ENCODE measurements around the gene RALY.
"Not testable (repeated sequence)": the region's sequence is repeated elsewhere in the genome, so short reads cannot be mapped to it uniquely, and the experiment has no call there.

The RALY gene

GRCh38 chr20:34016736-34017135 is 23.0 kb downstream of the RALY start:
- Mint-ChIP-seq H3K4me1 (ENCODE audit: low read depth) (peaks cover 38% of the 10 kb centered on the region), H3K4me3 (no peak overlapping the region), H3K27ac (no peak overlapping the region), H3K9me3 (no peaks in the 10 kb centered on the region), H3K36me3 (ENCODE audit: low read depth) (no peaks in the 10 kb centered on the region), H3K27me3 (ENCODE audit: low read depth) (no peaks in the 10 kb centered on the region)

- no peak overlapping the region for H3K27ac Mint-ChIP-seq
Measured at GRCh38 chr20:34017610-34018009, 23.9 kb downstream of the RALY start.

DNA sequence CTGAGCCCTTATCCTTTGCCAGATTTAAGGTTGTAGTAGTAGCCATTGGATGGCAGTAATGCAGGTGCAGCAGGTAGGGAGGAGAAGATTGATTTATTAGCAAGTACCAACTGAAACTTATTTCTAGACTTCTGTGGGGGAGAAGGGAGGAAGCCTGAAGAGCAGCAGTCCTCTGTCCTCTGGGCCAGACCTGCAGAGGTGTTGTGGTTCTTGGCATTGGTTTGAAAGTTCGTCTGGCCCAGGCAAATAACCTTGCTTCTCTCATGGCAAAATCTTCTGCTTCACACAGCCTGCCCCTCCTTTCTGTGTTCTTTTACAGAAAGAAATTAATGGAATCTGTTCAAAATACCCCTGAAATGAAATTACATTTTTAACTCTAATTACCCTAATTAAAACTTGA is 24.5 kb downstream of the RALY start:
- Mint-ChIP-seq H3K27me3 (ENCODE audit: low read depth) (no peaks in the 10 kb centered on the region), H3K4me1 (ENCODE audit: low read depth) (peaks cover 44% of the 10 kb centered on the region), H3K36me3 (ENCODE audit: low read depth) (no peaks in the 10 kb centered on the region), H3K27ac (no peak overlapping the region), H3K4me3 (no peak overlapping the region), H3K9me3 (no peaks in the 10 kb centered on the region)

More at GRCh38 chr20:34017610-34018009, 23.9 kb downstream of the RALY start:
- Mint-ChIP-seq H3K36me3 (ENCODE audit: low read depth) (no peaks in the 10 kb centered on the region), H3K9me3 (no peaks in the 10 kb centered on the region), H3K4me1 (ENCODE audit: low read depth) (peaks cover 42% of the 10 kb centered on the region), H3K4me3 (no peak overlapping the region), H3K27me3 (ENCODE audit: low read depth) (no peaks in the 10 kb centered on the region)

DNA sequence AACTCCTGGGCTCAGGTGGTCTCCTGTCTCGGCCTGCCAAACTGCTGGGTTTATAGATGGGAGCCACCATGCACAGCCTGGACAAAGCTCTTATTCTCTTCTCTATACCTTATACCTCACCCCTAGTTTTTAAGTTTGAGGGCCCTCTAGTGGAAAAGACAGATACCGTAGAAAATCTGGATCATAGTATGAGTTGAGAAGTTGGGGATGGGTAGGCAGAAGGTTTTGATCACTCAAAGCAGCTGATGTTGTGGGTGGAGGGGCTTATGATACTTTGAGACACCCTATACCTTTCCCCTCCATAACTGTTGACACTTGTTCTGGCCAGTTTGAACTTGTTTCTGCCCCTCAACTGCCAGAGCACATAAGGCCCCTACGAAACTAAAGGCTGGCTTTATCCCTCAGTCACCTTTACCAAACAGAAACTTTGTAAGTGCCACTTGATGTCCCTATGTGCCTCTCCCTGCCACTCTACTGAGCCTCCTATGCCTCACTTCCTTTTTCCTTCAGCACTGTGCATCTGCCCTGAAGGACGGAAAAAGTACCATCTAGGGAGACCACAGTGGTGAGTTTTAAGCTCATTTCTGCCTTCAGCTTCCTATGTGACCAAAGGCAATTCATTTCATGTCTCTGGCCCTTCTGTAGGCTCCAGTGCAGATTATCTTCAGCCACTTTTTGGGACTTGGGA is 28.6 kb downstream of the RALY start:
- no peaks in the 10 kb centered on the region for H3K36me3 Mint-ChIP-seq (ENCODE audit: low read depth)
- no peak overlapping the region for H3K4me3 Mint-ChIP-seq
- H3K27me3 Mint-ChIP-seq (ENCODE audit: low read depth) = no peaks in the 10 kb centered on the region
- no peaks in the 10 kb centered on the region for H3K9me3 Mint-ChIP-seq
- H3K27ac Mint-ChIP-seq = peak overlapping the region; percentile 50
- H3K4me1 Mint-ChIP-seq (ENCODE audit: low read depth) = peaks cover 34% of the 10 kb centered on the region

DNA sequence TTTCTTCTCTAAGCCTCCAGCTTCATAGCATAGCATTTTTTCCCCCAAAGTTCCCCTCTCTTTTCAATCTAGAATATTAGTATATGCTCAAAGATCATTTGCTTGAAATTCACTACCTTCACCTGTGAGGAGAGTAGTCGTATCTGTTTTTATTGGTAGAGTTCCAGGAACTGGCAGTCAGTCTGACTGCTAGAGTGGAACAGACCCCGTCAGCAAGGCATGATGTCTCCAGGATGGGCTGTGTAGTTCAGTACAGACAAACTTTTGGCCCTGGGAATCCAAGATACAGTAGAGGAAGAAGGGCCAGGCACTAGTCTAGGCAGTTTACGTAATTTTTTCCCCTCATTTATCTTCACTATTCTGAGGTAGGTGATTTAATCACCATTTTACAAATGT is 29.1 kb downstream of the RALY start:
- Mint-ChIP-seq H3K4me3 (no peak overlapping the region), H3K27ac (no peak overlapping the region), H3K9me3 (no peaks in the 10 kb centered on the region), H3K36me3 (ENCODE audit: low read depth) (no peaks in the 10 kb centered on the region), H3K4me1 (ENCODE audit: low read depth) (peaks cover 33% of the 10 kb centered on the region), H3K27me3 (ENCODE audit: low read depth) (no peaks in the 10 kb centered on the region)

DNA sequence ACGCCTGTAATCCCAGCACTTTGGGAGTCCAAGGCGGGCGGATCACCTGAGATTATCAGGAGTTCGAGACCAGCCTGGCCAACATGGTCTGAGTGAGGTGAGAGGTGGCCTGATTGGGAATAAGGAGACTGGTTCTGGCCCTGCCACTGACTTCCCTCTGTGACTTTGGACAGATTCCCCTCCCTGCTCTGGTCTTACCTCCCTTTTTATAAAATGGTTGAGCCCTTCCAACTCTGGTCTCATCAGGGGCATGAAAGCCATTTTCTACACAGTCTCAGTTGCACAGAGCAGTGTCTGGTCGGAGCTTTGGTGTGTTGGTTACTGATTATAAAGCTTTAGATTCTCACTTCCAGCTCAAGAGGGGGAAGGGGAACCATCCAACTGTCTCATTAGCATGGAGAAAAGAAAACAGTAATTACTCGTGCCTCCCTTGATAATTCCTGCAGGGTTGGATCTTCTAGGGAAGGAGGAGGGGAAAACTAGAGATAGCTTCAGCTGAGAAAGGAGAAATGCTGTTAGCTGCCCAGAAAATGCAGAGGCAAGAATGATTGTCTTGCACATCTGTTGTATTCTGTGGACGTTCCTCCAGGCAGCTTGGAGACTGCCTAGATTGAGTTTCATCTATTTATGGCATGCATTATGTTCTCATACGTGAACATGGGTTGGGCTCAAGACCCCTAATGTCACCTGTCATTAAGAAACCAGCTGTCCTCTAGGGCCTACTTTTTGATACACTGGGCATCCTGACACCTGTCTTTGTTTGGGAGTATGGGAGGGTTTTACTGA is 30.4 kb downstream of the RALY start:
- H3K27me3 Mint-ChIP-seq (ENCODE audit: low read depth) = no peaks in the 10 kb centered on the region
- no peaks in the 10 kb centered on the region for H3K9me3 Mint-ChIP-seq
- peaks cover 35% of the 10 kb centered on the region for H3K4me1 Mint-ChIP-seq (ENCODE audit: low read depth)
- H3K4me3 Mint-ChIP-seq = no peak overlapping the region
- no peaks in the 10 kb centered on the region for H3K36me3 Mint-ChIP-seq (ENCODE audit: low read depth)
- no peak overlapping the region for H3K27ac Mint-ChIP-seq

GRCh38 chr20:34024723-34025351 is 31.1 kb downstream of the RALY start:
- H3K4me1 Mint-ChIP-seq (ENCODE audit: low read depth) = peaks cover 40% of the 10 kb centered on the region
- no peaks in the 10 kb centered on the region for H3K36me3 Mint-ChIP-seq (ENCODE audit: low read depth)
- no peaks in the 10 kb centered on the region for H3K9me3 Mint-ChIP-seq
- H3K4me3 Mint-ChIP-seq = no peak overlapping the region
- no peaks in the 10 kb centered on the region for H3K27me3 Mint-ChIP-seq (ENCODE audit: low read depth)
- no peak overlapping the region for H3K27ac Mint-ChIP-seq

- not testable (repeated sequence) for H3K9me3 Mint-ChIP-seq; H3K27me3 Mint-ChIP-seq (ENCODE audit: low read depth); H3K4me3 Mint-ChIP-seq; H3K36me3 Mint-ChIP-seq (ENCODE audit: low read depth); H3K27ac Mint-ChIP-seq
- peaks cover 22% of the 10 kb centered on the region for H3K4me1 Mint-ChIP-seq (ENCODE audit: low read depth)
Measured at GRCh38 chr20:34028013-34028412, 34.3 kb downstream of the RALY start.

- H3K36me3 Mint-ChIP-seq (ENCODE audit: low read depth) = peaks cover 10% of the 10 kb centered on the region
- peaks cover 18% of the 10 kb centered on the region for H3K4me1 Mint-ChIP-seq (ENCODE audit: low read depth)
- no peak overlapping the region for H3K27ac Mint-ChIP-seq
- no peaks in the 10 kb centered on the region for H3K9me3 Mint-ChIP-seq
- no peaks in the 10 kb centered on the region for H3K27me3 Mint-ChIP-seq (ENCODE audit: low read depth)
- H3K4me3 Mint-ChIP-seq = no peak overlapping the region
Measured at GRCh38 chr20:34029415-34029814, 35.7 kb downstream of the RALY start.

DNA sequence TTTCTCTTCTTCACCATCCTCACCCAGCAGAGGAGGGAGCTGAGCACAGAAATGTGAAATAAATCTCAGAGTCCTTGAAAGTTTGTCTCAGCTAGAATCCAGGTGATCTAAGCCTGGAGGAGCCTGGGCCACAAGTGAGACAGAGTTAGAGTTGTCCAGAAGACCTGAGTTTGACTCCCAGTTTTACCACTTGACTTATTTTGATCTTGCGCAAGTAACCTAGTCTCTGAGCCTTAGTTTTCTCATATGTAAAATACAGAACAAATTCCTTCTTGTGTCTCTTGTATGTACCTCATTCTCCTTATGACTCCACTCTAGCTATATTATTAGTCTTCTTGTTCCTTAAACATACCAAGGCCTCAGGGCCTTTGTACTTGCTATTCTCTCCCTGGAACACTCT is 36.7 kb downstream of the RALY start:
- Mint-ChIP-seq H3K4me1 (ENCODE audit: low read depth) (peaks cover 15% of the 10 kb centered on the region), H3K27ac (no peak overlapping the region), H3K4me3 (no peak overlapping the region), H3K9me3 (no peaks in the 10 kb centered on the region), H3K36me3 (ENCODE audit: low read depth) (peaks cover 10% of the 10 kb centered on the region), H3K27me3 (ENCODE audit: low read depth) (no peaks in the 10 kb centered on the region)

DNA sequence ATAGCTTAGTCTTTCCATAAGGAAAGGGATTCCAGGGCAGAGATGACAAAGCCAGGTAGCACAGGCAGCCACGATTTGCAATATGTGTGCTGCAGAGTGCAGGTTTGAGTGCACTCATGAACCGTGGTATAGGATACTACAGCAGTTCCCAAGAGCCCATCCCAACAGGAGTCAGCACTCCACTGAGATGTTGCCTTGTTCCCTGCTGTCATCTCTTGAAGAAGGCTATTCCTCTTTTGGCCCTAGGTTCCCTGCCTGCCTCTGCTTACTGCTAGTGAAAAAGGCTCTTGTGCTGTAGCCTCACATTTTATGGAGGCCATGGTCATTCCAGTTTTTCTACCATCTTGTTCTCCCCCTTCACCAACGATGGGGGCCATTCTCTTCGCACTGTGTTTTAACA is 40.2 kb downstream of the RALY start:
- Mint-ChIP-seq H3K4me1 (ENCODE audit: low read depth) (peaks cover 26% of the 10 kb centered on the region), H3K27ac (no peak overlapping the region), H3K9me3 (no peaks in the 10 kb centered on the region), H3K4me3 (no peak overlapping the region), H3K27me3 (ENCODE audit: low read depth) (no peaks in the 10 kb centered on the region), H3K36me3 (ENCODE audit: low read depth) (peaks cover 13% of the 10 kb centered on the region)

DNA sequence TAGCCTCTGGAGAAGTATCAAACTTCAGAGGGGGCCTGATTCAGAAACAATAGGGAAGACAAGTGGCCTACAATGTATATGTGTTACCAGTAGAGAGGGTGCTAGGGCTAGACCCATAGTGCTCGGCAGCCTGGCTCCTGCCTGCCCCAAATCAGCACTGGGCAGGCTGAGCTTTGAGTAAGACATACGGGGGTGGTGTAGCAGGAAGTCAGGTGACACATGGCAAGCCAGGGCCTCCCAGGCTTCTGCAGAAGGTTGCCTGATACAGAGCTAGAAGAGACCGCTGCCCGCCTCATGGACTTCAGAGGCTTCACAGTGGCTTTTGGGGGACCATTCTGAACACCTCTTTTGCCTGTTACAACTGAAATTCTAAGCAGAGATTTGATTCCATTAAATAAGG is 43.4 kb downstream of the RALY start:
- no peaks in the 10 kb centered on the region for H3K9me3 Mint-ChIP-seq
- peak overlapping the region; percentile 24 for H3K27ac Mint-ChIP-seq
- peaks cover 25% of the 10 kb centered on the region for H3K4me1 Mint-ChIP-seq (ENCODE audit: low read depth)
- peak overlapping the region; percentile 27 for H3K4me3 Mint-ChIP-seq
- H3K36me3 Mint-ChIP-seq (ENCODE audit: low read depth) = peaks cover 12% of the 10 kb centered on the region
- H3K27me3 Mint-ChIP-seq (ENCODE audit: low read depth) = no peaks in the 10 kb centered on the region

- peaks cover 28% of the 10 kb centered on the region for H3K4me1 Mint-ChIP-seq (ENCODE audit: low read depth)
- peaks cover 10% of the 10 kb centered on the region for H3K36me3 Mint-ChIP-seq (ENCODE audit: low read depth)
- no peaks in the 10 kb centered on the region for H3K27me3 Mint-ChIP-seq (ENCODE audit: low read depth)
- no peak overlapping the region for H3K4me3 Mint-ChIP-seq
- H3K9me3 Mint-ChIP-seq = no peaks in the 10 kb centered on the region
- no peak overlapping the region for H3K27ac Mint-ChIP-seq
Measured at GRCh38 chr20:34037767-34038166, 44.1 kb downstream of the RALY start.

DNA sequence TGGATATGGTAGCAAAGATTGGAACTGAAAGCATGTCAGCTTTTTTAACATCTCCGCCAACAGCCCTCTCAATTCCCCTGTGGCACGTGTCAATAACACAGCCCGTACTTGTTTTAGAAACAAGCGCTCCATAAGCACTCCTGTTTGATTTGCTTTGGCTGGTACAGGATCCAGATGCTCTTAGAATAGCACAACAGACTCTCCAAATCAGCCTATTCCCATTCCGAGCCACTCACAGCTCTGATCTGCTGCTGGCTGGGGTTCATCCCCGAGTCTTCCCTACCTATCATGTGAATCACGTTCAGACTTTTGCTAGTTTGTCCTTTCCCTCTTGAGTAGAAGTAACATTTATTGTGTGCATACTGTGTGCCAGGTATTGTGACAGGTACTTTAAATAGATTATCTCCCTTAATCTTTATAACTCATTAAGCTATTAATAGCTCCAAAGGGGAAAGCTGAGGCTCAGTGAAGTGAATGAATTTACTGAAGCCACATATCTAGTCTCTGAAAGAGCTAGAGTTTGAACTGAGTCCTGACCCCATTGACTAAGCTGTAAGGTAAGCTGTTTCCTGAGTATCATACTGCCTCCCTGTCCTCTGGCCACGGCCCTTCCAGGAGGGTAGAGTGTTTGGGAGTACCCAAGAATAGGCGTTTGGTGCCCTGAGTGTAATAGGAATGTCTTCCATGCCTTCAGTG is 46.7 kb downstream of the RALY start:
- Mint-ChIP-seq H3K4me3 (no peak overlapping the region), H3K27me3 (ENCODE audit: low read depth) (no peaks in the 10 kb centered on the region), H3K36me3 (ENCODE audit: low read depth) (peaks cover 3% of the 10 kb centered on the region), H3K9me3 (no peaks in the 10 kb centered on the region), H3K27ac (no peak overlapping the region), H3K4me1 (ENCODE audit: low read depth) (peaks cover 32% of the 10 kb centered on the region)
